Fibroblast of pulmonary artery (primary cell): ENCODE data around the gene BICC1.

Experiments used
- DNase-seq: peaks from one replicate; pipeline ENCODE4 v3.0.0-alpha.2; 2010; ENCODE audit warnings: low read depth
- H3K4me3 ChIP-seq: replicated peaks from 2 replicates; pipeline ENCODE4 v1.5.1; 2011; ENCODE audit warnings: low read depth, mild to moderate bottlenecking, control low read depth, low read length, moderate library complexity
- CTCF ChIP-seq: IDR thresholded peaks from 2 replicates; pipeline ENCODE4 v1.5.1; 2011; ENCODE audit warnings: mild to moderate bottlenecking, control low read depth, low read length, inconsistent platforms; ENCODE audit errors: missing control alignments

Gene BICC1

GRCh38 chr10:58644311-58644710 lies 131.6 kb downstream of the BICC1 start:
- TF ChIP-seq CTCF = no peak
- H3K4me3 ChIP-seq = no peak overlapping the region
- no peak for DNase-seq

DNA sequence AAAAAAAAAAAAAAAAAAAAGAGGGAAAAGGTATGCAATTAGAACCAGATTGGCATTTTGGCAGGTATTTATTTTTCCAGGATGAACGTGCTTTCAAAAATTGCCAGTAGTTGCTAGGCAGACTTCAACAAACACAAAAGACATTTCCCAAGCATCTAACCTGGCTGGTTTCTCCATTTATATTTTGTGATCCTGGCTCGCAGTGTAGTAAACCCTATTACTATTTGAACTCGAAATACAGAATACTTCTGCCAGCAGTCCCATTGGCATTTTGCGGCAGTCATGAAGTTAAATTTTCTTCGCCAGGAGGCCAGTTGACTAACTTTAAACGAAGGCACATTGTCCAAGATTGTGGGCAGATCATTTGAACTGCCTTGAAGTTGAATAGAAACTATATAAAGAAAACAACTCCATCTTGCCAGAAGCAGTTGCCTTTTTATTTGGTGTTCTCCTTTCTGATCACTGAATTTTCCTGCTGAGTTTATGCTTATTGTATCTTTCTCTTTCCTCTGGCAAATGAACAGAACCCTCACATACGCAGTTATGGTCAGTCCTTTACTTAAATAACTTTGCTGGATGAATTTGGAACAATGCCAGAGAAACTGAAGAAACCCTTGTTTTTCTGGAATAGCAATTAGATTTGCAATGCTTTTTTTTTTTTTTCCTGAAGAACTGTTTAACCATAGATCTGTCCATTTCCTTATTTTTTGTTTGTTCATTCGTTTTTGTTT lies 132.9 kb downstream of the BICC1 start:
- peak; percentile 56 for DNase-seq
- no peak overlapping the region for H3K4me3 ChIP-seq
- TF ChIP-seq CTCF = no peak

- H3K4me3 ChIP-seq = no peak overlapping the region
- no peak for TF ChIP-seq CTCF
- DNase-seq = no peak
Observed at GRCh38 chr10:58647376-58648112, 134.9 kb downstream of the BICC1 start.

DNA sequence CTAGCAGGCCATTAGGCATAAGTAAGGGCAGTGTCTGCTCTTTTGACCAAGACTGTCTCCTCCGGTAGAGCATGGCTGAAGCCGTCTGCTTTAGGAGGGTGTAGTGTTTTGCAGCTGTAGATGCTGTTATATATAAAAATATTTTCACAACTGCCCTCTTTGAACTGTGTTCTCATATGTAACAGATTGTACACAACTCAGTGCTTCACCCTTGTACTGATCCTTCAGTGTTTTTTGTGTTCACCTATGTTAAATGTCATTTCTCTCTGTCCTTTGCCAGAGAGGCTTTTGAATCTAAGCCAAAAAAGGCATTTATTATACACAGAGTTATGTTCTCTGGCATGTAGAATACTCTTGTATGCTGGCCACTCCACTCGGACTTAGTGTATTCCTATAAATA lies 135.5 kb downstream of the BICC1 start:
- no peak overlapping the region for H3K4me3 ChIP-seq
- no peak for DNase-seq
- no peak for TF ChIP-seq CTCF

- TF ChIP-seq CTCF = no peak
- H3K4me3 ChIP-seq = no peak overlapping the region
- peak; percentile 82 for DNase-seq
Observed at GRCh38 chr10:58651040-58651439, 138.4 kb downstream of the BICC1 start.

GRCh38 chr10:58651742-58652141 lies 139.1 kb downstream of the BICC1 start:
- H3K4me3 ChIP-seq = no peak overlapping the region
- TF ChIP-seq CTCF = no peak
- DNase-seq = no peak
